ENCODE results near the gene LCTL.

The LCTL gene

GRCh38 chr15:66558271-66558670 is 7.5 kb downstream of the LCTL start:
- no peak overlapping the region for H2AK5ac ChIP-seq (ENCODE audit: low read length, severe bottlenecking)
- peaks cover 0 to 12% of the 10 kb centered on the region in 2 experiments for H3K36me3 ChIP-seq (ENCODE audit: control insufficient read depth in 1 of 2, insufficient read depth in 2 of 2, low read depth in 1 of 2, low read length in 2 of 2)
- H3K27ac ChIP-seq (ENCODE audit: low read length, poor library complexity, severe bottlenecking) = no peak overlapping the region
- no peak overlapping the region for H2BK12ac ChIP-seq (ENCODE audit: low read length in 2 of 2)
- no peak overlapping the region for H3K4me3 ChIP-seq (ENCODE audit: insufficient read depth in 1 of 2, low read depth in 1 of 2, low read length in 2 of 2)
- 94% methylated on average over 5 of the region's 6 CpGs for WGBS
- H3K14ac ChIP-seq (ENCODE audit: low read length in 2 of 2) = no peak overlapping the region
- H3K23ac ChIP-seq (ENCODE audit: low read length in 2 of 2) = no peak overlapping the region
- no peak overlapping the region for H2BK120ac ChIP-seq (ENCODE audit: low read depth, low read length)
- H3K79me1 ChIP-seq (replicated peaks; ENCODE audit: low read length, poor library complexity, severe bottlenecking) = peaks cover 1% of the 10 kb centered on the region
- no peaks in the 10 kb centered on the region for H3K9me3 ChIP-seq (ENCODE audit: control insufficient read depth, low read length)
- H3K4ac ChIP-seq (ENCODE audit: low read depth in 1 of 2, low read length in 2 of 2) = no peak overlapping the region
- no peak for DNase-seq
- no peak overlapping the region for H3K4me2 ChIP-seq (ENCODE audit: low read length, poor library complexity, severe bottlenecking)
- H2AFZ ChIP-seq (ENCODE audit: low read depth, low read length) = no peak overlapping the region
- H3K18ac ChIP-seq (ENCODE audit: low read depth in 1 of 2, low read length in 2 of 2) = no peak overlapping the region
- no peak overlapping the region for H4K91ac ChIP-seq (ENCODE audit: low read length)
- H3K9ac ChIP-seq (ENCODE audit: low read length) = no peak overlapping the region
- no peak overlapping the region for H2BK15ac ChIP-seq (ENCODE audit: low read depth, poor library complexity, severe bottlenecking)
- H3K27me3 ChIP-seq (ENCODE audit: control insufficient read depth in 1 of 2, insufficient read depth in 1 of 2, low read length in 2 of 2) = no peaks in the 10 kb centered on the region
- H3K4me1 ChIP-seq (ENCODE audit: control insufficient read depth, insufficient read depth, low read depth, low read length) = no peaks in the 10 kb centered on the region
- H2BK5ac ChIP-seq (ENCODE audit: low read depth, low read length, poor library complexity, severe bottlenecking) = no peak overlapping the region
- H4K8ac ChIP-seq (ENCODE audit: low read length) = no peak overlapping the region

GRCh38 chr15:66555685-66556084 is 10.1 kb downstream of the LCTL start:
- Histone ChIP-seq H3K79me1 (replicated peaks; ENCODE audit: low read length, poor library complexity, severe bottlenecking) (peaks cover 1% of the 10 kb centered on the region), H3K4me2 (ENCODE audit: low read length, poor library complexity, severe bottlenecking) (no peak overlapping the region), H3K4me1 (ENCODE audit: control insufficient read depth, insufficient read depth, low read depth, low read length) (no peaks in the 10 kb centered on the region), H3K9ac (ENCODE audit: low read length) (no peak overlapping the region), H3K14ac (ENCODE audit: low read length in 2 of 2) (no peak overlapping the region), H4K8ac (ENCODE audit: low read length) (no peak overlapping the region), H3K27me3 (ENCODE audit: control insufficient read depth in 1 of 2, insufficient read depth in 1 of 2, low read length in 2 of 2) (no peaks in the 10 kb centered on the region), H2AK5ac (ENCODE audit: low read length, severe bottlenecking) (no peak overlapping the region), H3K9me3 (ENCODE audit: control insufficient read depth, low read length) (no peaks in the 10 kb centered on the region), H2BK15ac (ENCODE audit: low read depth, poor library complexity, severe bottlenecking) (no peak overlapping the region), H3K4me3 (ENCODE audit: insufficient read depth in 1 of 2, low read depth in 1 of 2, low read length in 2 of 2) (no peak overlapping the region), H3K18ac (ENCODE audit: low read depth in 1 of 2, low read length in 2 of 2) (no peak overlapping the region), H2BK5ac (ENCODE audit: low read depth, low read length, poor library complexity, severe bottlenecking) (no peak overlapping the region), H3K36me3 (ENCODE audit: control insufficient read depth in 1 of 2, insufficient read depth in 2 of 2, low read depth in 1 of 2, low read length in 2 of 2) (peaks cover 5 to 9% of the 10 kb centered on the region in 2 experiments), H4K91ac (ENCODE audit: low read length) (no peak overlapping the region), H3K4ac (ENCODE audit: low read depth in 1 of 2, low read length in 2 of 2) (no peak overlapping the region), H2AFZ (ENCODE audit: low read depth, low read length) (no peak overlapping the region), H3K23ac (ENCODE audit: low read length in 2 of 2) (no peak overlapping the region), H3K27ac (ENCODE audit: low read length, poor library complexity, severe bottlenecking) (no peak overlapping the region), H2BK120ac (ENCODE audit: low read depth, low read length) (no peak overlapping the region), H2BK12ac (ENCODE audit: low read length in 2 of 2) (no peak overlapping the region)
- no peak for DNase-seq

GRCh38 chr15:66545255-66545654 is 20.5 kb downstream of the LCTL start:
- peaks cover 1% of the 10 kb centered on the region for H3K79me1 ChIP-seq (replicated peaks; ENCODE audit: low read length, poor library complexity, severe bottlenecking)
- no peak overlapping the region for H3K4me2 ChIP-seq (ENCODE audit: low read length, poor library complexity, severe bottlenecking)
- H3K27me3 ChIP-seq (ENCODE audit: control insufficient read depth in 1 of 2, insufficient read depth in 1 of 2, low read length in 2 of 2) = no peaks in the 10 kb centered on the region
- no peak for DNase-seq
- H2BK15ac ChIP-seq (ENCODE audit: low read depth, poor library complexity, severe bottlenecking) = no peak overlapping the region
- no peak overlapping the region for H2AFZ ChIP-seq (ENCODE audit: low read depth, low read length)
- H3K27ac ChIP-seq (ENCODE audit: low read length, poor library complexity, severe bottlenecking) = no peak overlapping the region
- H3K4ac ChIP-seq (ENCODE audit: low read depth in 1 of 2, low read length in 2 of 2) = no peak overlapping the region
- H3K4me3 ChIP-seq (ENCODE audit: insufficient read depth in 1 of 2, low read depth in 1 of 2, low read length in 2 of 2) = no peak overlapping the region
- no peaks in the 10 kb centered on the region for H3K9me3 ChIP-seq (ENCODE audit: control insufficient read depth, low read length)
- H2BK5ac ChIP-seq (ENCODE audit: low read depth, low read length, poor library complexity, severe bottlenecking) = no peak overlapping the region
- peaks cover 5 to 23% of the 10 kb centered on the region in 2 experiments for H3K36me3 ChIP-seq (ENCODE audit: control insufficient read depth in 1 of 2, insufficient read depth in 2 of 2, low read depth in 1 of 2, low read length in 2 of 2)
- no peak overlapping the region for H2BK12ac ChIP-seq (ENCODE audit: low read length in 2 of 2)
- no peak overlapping the region for H2AK5ac ChIP-seq (ENCODE audit: low read length, severe bottlenecking)
- H3K18ac ChIP-seq (ENCODE audit: low read depth in 1 of 2, low read length in 2 of 2) = no peak overlapping the region
- H4K91ac ChIP-seq (ENCODE audit: low read length) = no peak overlapping the region
- no peak overlapping the region for H3K14ac ChIP-seq (ENCODE audit: low read length in 2 of 2)
- H2BK120ac ChIP-seq (ENCODE audit: low read depth, low read length) = no peak overlapping the region
- H4K8ac ChIP-seq (ENCODE audit: low read length) = no peak overlapping the region
- no CpG with 5 or more reads among the region's 1 CpG for WGBS
- no peaks in the 10 kb centered on the region for H3K4me1 ChIP-seq (ENCODE audit: control insufficient read depth, insufficient read depth, low read depth, low read length)
- H3K9ac ChIP-seq (ENCODE audit: low read length) = no peak overlapping the region
- H3K23ac ChIP-seq (ENCODE audit: low read length in 2 of 2) = no peak overlapping the region

- Histone ChIP-seq H3K4ac (ENCODE audit: low read depth in 1 of 2, low read length in 2 of 2) (no peak overlapping the region), H2BK15ac (ENCODE audit: low read depth, poor library complexity, severe bottlenecking) (no peak overlapping the region), H2BK5ac (ENCODE audit: low read depth, low read length, poor library complexity, severe bottlenecking) (no peak overlapping the region), H3K4me2 (ENCODE audit: low read length, poor library complexity, severe bottlenecking) (no peak overlapping the region), H3K4me1 (ENCODE audit: control insufficient read depth, insufficient read depth, low read depth, low read length) (no peaks in the 10 kb centered on the region), H2AK5ac (ENCODE audit: low read length, severe bottlenecking) (no peak overlapping the region), H3K4me3 (ENCODE audit: insufficient read depth in 1 of 2, low read depth in 1 of 2, low read length in 2 of 2) (no peak overlapping the region), H3K18ac (ENCODE audit: low read depth in 1 of 2, low read length in 2 of 2) (no peak overlapping the region), H3K36me3 (ENCODE audit: control insufficient read depth in 1 of 2, insufficient read depth in 2 of 2, low read depth in 1 of 2, low read length in 2 of 2) (peaks cover 5 to 33% of the 10 kb centered on the region in 2 experiments), H2BK120ac (ENCODE audit: low read depth, low read length) (no peak overlapping the region), H4K8ac (ENCODE audit: low read length) (no peak overlapping the region), H4K91ac (ENCODE audit: low read length) (no peak overlapping the region), H3K23ac (ENCODE audit: low read length in 2 of 2) (no peak overlapping the region), H3K9me3 (ENCODE audit: control insufficient read depth, low read length) (no peaks in the 10 kb centered on the region), H2AFZ (ENCODE audit: low read depth, low read length) (no peak overlapping the region), H2BK12ac (ENCODE audit: low read length in 2 of 2) (no peak overlapping the region), H3K27ac (ENCODE audit: low read length, poor library complexity, severe bottlenecking) (no peak overlapping the region), H3K14ac (ENCODE audit: low read length in 2 of 2) (no peak overlapping the region), H3K9ac (ENCODE audit: low read length) (no peak overlapping the region), H3K79me1 (replicated peaks; ENCODE audit: low read length, poor library complexity, severe bottlenecking) (peaks cover 1% of the 10 kb centered on the region), H3K27me3 (ENCODE audit: control insufficient read depth in 1 of 2, insufficient read depth in 1 of 2, low read length in 2 of 2) (no peaks in the 10 kb centered on the region)
- no peak for DNase-seq
- 100% methylated on average over 2 of the region's 4 CpGs for WGBS
Observed at GRCh38 chr15:66542896-66543295, 22.9 kb downstream of the LCTL start.

Measured in mesenchymal stem cell (in vitro differentiated cells and primary cell).